NOMO-1 treated with DMSO at 0.1 percent for 48 hours (cell line): ENCODE measurements around the gene HOXD1.

Experiments
- DNase-seq: peaks from one replicate; lab custom pipeline; 2025; ENCODE audit not compliant: unreplicated experiment; lab: John Stamatoyannopoulos, UW

The HOXD1 gene

DNA sequence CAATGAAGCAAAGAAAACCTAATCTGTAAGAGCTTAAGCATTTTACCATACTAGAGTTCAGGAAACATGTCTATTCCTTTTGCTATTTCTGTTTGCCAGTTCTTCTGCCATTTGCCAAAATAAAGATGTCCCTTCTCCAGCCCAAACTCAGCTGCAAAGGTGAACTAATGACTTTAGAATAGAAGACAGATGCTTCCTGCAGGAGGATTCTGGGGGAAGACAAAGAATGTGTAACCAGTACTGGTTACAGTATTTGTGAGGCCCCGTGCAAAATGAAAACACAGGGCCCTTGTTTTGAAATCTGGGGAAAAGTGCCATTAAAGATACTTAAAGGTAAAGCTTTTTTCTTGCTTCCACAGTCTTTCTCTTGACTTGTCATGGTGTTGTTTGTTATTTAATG is 46.5 kb downstream of the HOXD1 start:
- DNase-seq = no peak

DNA sequence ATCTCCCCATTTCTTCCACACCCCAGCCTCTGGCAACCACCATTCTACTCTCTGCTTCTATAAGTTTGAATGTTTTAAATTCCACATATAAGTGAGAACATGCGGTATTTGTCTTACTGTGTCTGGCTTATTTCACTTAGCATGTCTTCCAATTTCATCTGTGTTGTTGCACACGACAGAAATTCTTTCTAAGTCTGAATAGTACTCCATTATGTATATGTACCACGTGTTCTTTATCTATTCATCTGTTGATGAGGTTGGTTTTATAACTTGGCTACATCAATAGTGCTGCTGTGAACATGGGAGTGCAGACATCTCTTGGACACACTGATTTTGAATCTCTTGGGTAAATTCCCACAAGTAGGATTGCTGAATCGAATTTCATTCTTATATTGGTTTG is 49.0 kb downstream of the HOXD1 start:
- DNase-seq = no peak

DNA sequence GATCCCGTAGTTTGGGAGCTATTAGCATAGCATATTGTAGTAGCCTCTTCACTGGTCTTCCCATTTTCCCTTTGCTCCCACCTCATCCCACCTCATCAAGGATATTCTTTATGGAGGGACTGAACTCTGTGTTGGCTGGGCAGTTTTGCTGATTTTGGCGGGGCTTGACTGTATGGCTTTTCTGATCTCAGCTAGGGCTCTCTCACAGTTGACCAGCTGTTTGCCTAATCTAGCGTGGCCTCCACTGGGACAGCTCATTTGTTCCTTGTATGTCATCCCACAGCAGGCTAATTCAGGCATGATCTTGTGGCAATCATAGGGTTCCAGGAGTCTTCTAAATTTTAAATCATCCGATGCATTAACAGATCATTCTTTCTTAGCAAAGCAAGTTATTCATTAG is 50.6 kb downstream of the HOXD1 start:
- DNase-seq = no peak

DNA sequence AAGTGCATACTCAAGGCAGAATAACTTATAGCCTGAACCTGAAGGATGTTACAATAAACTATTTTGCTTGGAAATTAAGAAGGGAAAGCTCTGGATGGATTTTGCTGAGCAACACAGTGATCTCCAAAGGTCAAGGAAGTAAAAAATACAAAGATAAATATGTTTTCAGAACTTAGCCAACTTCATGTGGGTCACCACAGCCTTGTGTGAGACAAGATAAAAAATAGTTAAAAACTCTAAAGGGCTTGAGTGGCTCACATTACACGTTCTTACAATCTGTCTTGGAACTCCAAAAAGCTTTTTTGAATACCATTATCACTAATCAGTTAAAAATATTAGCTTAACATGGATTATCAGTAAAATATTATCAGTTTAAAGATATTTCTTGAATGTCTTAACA is 51.8 kb downstream of the HOXD1 start:
- DNase-seq = no peak
